ES-I3 (cell line): Measurements from ENCODE around the gene FAM222B.

Source experiments
- H3K36me3 ChIP-seq: 2 replicates; pipeline ENCODE4 v1.6.1; 2013; ENCODE audit warnings: mild to moderate bottlenecking, low read length, control low read depth, moderate library complexity; ENCODE audit not compliant: insufficient read depth
- H3K4me1 ChIP-seq: 2 replicates; pipeline ENCODE4 v1.6.1; 2013; ENCODE audit warnings: mild to moderate bottlenecking, control low read depth, low read length; ENCODE audit not compliant: insufficient read depth
- H3K9ac ChIP-seq: 2 replicates; pipeline ENCODE4 v1.6.1; 2013; ENCODE audit warnings: low read depth, mild to moderate bottlenecking, low read length, moderate library complexity
- H3K9me3 ChIP-seq: 2 replicates; pipeline ENCODE4 v1.6.1; 2013; ENCODE audit warnings: mild to moderate bottlenecking, low read length, moderate library complexity; ENCODE audit not compliant: control insufficient read depth, insufficient read depth

The FAM222B gene

DNA sequence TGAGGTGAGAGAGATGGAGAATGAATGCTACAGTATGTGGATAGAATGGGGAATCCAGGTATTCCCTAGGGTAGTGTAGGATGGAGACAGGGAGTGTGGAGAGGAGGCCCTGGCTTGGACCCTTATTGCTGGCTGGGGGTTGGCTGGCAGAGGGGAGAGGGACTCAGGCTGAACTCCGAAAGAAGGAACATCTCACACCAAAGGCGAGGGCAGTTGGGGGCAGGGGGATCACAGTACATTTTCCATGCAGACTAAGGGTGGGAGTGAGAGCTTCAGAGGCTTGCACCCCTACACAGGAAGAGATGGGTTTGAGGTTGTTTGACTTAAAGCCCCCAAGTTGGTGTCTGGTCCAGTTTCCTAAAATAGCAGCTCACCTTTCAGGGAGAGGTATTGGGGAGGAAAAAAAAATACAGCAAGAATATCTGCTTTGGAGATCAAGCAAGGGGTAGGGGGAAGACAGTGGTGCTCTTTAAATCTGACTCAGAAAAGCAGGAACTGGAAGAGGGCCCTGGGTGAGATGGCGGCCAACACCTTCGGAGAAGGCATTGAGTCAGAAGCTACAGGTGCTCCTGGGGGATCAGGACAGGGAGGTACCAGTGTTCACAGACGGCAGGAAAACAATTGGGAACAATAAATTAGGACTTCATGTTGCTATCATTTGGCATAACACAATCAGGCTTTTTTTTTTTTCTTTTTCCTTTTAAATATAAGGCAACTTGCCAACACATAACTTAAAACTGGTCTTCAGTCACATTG lies 86.4 kb downstream of the FAM222B start:
- H3K9me3 ChIP-seq = no peaks in the 10 kb centered on the region
- H3K9ac ChIP-seq = no peak overlapping the region
- H3K4me1 ChIP-seq = peaks cover 14% of the 10 kb centered on the region
- peaks cover 25% of the 10 kb centered on the region for H3K36me3 ChIP-seq

DNA sequence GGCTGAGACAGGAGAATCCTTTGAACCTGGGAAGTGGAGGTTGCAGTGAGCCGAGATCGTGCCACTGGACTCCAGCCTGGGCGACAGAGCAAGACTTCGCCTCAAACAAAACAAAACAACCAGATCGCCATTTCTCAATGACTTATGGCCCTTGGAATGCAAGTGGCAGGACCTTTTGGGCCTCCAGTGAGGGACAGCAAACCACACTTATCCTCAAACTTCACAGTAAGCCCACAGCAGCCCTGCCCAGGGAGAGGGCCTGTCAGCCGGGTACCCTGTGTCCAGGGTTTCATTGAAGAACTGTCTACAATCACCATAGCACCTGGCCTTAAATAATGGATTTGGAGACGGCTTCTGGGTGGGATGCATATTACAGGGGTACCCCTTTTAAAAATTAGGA lies 87.1 kb downstream of the FAM222B start:
- peaks cover 31% of the 10 kb centered on the region for H3K36me3 ChIP-seq
- H3K9me3 ChIP-seq = no peaks in the 10 kb centered on the region
- peaks cover 13% of the 10 kb centered on the region for H3K4me1 ChIP-seq
- no peak overlapping the region for H3K9ac ChIP-seq

DNA sequence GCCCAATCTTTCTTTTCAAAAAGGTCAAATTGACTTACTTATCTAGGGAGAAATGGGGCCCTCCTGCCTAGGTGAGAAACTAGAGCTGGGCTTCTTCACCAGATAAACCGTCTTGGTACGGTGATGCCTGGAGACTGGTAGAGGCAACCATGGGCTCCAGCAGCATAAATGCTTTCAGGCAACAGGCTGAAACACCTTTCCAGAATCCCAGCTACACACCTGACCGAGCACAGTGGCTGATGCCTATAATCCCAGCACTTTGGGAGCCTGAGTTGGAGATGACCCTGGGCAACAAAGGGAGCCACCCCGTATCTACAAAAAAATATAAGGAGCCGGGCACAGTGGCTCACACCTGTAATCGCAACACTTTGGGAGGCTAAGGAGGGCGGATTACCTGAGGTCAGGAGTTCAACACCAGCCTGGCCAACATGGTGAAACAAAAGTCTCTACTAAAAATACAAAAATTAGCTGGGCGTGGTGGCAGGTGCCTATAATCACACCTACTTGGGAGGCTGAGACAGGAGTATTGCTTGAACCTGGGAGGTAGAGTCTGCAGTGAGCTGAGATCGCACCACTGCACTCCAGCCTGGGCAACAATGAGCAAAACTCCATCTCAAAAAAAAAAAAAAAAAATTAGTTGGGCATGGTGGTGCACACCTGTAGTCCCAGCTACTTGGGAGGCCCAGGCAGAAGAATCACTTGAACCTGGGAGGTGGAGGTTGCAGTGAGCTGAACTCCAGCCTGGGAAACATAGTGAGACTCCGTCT lies 90.8 kb downstream of the FAM222B start:
- peaks cover 8% of the 10 kb centered on the region; the same call in 1 of the 2 replicates for H3K4me1 ChIP-seq
- no peak overlapping the region for H3K9ac ChIP-seq
- peaks cover 29% of the 10 kb centered on the region for H3K36me3 ChIP-seq
- no peaks in the 10 kb centered on the region for H3K9me3 ChIP-seq

DNA sequence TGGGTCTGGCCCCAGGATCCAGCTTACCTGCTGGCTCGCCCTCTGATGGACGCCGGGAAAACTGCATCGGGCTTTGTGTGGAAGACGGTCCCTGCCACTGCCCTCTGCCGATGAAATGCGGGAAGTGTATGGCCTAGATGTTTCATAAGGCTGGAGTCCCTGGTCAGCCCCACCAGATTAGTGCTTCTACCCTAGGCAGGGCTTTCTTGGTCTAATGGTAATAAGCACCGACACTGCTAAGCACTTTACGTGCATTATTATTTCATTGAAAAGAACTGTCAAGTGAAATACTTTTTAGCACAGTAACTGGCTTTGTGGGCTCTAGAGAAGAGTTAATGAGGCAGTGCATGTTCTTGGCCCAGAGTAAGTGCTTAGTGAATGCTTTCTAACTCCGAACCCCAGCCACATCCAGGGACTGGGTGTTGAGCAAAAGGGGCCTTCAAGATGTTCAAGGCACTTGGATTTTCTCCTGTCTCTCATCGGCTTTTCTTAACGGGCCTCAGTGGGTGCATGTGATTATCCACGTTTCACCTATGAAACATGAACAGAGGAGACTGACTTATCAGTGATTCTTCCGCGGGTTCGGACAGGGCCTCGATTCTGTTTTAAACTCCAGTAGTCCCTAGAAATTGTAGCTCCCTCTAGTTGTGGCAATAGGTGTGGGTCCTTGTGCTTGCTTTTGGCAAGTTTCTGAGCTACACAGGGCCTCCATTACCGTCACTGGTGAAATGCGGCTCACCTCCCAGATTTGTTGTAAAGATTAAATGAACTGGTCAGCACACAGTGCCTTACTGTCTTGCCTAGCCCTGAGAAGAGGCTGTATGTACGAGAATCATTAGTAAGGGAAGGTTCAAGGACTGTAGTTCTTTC lies 92.2 kb downstream of the FAM222B start:
- Histone ChIP-seq H3K36me3 (peaks cover 33% of the 10 kb centered on the region), H3K9ac (no peak overlapping the region), H3K4me1 (peaks cover 18% of the 10 kb centered on the region; the same call in 1 of the 2 replicates)

DNA sequence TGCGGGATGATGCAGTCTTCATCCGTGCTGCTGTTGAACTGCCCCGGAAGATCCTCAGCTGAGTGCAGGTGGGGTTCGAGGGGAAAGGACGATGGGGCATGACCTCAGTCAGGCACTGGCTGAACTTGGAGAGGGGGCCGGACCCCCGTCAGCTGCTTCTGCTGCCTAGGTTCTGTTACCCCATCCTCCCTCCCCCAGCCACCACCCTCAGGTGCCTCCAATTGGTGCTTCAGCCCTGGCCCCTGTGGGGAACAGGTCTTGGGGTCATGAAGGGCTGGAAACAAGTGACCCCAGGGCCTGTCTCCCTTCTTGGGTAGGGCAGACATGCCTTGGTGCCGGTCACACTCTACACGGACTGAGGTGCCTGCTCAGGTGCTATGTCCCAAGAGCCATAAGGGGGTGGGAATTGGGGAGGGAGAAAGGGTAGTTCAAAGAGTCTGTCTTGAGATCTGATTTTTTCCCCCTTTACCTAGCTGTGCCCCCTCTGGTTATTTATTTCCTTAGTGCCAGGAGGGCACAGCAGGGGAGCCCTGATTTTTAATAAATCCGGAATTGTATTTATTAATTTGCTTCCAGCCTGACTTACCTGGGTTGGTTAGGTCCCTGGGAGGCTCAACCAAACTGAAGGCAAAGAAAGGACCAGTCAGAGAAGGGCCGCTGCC lies 92.9 kb downstream of the FAM222B start:
- H3K9me3 ChIP-seq = no peaks in the 10 kb centered on the region
- H3K36me3 ChIP-seq = peaks cover 33% of the 10 kb centered on the region
- H3K9ac ChIP-seq = no peak overlapping the region
- peaks cover 18% of the 10 kb centered on the region; the same call in 1 of the 2 replicates for H3K4me1 ChIP-seq

More for the DNA sequence above, 92.2 kb downstream of the FAM222B start:
- no peaks in the 10 kb centered on the region for H3K9me3 ChIP-seq

DNA sequence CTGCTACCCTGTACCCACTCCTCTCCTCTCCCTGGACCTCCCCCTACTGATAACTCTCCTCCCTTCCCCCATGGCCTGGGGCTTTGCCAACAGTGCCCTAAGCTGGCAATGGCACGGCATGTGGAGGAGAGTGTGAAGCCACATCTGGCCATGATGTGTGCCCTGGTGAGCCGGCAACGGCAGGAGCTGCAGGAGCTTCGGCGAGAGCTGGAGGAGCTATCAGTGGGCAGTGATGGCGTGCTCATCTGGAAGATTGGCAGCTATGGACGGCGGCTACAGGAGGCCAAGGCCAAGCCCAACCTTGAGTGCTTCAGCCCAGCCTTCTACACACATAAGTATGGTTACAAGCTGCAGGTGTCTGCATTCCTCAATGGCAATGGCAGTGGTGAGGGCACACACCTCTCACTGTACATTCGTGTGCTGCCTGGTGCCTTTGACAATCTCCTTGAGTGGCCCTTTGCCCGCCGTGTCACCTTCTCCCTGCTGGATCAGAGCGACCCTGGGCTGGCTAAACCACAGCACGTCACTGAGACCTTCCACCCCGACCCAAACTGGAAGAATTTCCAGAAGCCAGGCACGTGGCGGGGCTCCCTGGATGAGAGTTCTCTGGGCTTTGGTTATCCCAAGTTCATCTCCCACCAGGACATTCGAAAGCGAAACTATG lies 93.6 kb downstream of the FAM222B start:
- Histone ChIP-seq H3K4me1 (peaks cover 18% of the 10 kb centered on the region; the same call in 1 of the 2 replicates), H3K9me3 (no peaks in the 10 kb centered on the region), H3K36me3 (peaks cover 33% of the 10 kb centered on the region), H3K9ac (no peak overlapping the region)

DNA sequence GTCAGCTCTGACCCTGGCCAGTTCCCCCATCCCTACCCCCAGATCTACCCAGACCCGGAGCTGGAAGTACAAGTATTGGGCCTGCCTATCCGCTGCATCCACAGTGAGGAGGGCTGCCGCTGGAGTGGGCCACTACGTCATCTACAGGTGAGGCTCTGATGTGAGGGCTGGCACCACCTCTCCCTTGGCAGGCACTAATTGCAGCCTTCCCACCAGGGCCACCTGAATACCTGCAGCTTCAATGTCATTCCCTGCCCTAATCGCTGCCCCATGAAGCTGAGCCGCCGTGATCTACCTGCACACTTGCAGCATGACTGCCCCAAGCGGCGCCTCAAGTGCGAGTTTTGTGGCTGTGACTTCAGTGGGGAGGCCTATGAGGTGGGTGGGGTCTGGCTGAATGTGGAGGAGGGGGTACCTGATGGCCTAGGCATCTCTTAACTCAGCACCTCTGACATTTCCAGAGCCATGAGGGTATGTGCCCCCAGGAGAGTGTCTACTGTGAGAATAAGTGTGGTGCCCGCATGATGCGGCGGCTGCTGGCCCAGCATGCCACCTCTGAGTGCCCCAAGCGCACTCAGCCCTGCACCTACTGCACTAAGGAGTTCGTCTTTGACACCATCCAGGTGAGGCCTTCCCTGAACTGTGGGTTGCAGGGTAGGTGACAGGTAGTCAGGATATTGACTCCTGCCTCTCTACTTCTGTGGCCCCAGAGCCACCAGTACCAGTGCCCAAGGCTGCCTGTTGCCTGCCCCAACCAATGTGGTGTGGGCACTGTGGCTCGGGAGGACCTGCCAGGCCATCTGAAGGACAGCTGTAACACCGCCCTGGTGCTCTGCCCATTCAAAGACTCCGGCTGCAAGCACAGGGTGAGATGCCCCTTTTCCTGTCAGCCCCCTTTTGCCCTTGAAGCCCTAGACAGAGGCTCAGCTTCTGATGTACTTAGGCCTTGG lies 94.5 kb downstream of the FAM222B start:
- H3K9me3 ChIP-seq = no peaks in the 10 kb centered on the region
- H3K4me1 ChIP-seq = peaks cover 18% of the 10 kb centered on the region; the same call in 1 of the 2 replicates
- peaks cover 33% of the 10 kb centered on the region for H3K36me3 ChIP-seq
- H3K9ac ChIP-seq = no peak overlapping the region

DNA sequence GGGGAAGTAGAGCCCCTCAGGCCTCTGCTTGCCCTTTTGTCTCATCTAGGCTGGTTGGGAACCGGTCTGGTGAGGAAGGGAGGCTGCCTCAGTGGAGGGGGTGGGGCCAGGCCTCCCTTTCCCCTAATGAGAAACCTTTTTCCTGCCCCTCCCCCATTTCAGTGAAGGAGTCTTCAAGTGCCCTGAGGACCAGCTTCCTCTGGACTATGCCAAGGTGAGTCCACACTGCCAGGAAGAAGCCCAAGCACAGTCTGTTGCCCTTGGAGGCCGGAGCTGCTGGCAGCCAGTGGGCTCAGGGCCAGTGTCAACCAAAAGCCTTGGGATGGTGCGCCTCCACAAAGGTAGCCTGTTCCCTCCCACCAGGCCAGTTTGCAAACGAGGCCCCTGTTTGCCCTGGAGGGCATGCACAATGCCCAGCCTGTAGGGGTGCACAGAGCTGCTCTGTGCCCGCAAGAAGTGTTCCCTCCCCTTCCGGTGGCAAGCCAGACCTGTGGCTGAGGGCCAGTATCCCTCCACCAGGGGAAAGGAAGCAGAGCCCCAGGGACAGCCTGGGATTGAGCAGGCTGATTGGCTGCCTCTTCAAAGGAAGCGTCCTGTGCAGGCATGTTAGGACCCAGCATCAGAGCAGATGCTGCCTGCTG lies 95.4 kb downstream of the FAM222B start:
- Histone ChIP-seq H3K36me3 (peaks cover 33% of the 10 kb centered on the region), H3K4me1 (peaks cover 21% of the 10 kb centered on the region; the same call in 1 of the 2 replicates), H3K9ac (no peak overlapping the region)

DNA sequence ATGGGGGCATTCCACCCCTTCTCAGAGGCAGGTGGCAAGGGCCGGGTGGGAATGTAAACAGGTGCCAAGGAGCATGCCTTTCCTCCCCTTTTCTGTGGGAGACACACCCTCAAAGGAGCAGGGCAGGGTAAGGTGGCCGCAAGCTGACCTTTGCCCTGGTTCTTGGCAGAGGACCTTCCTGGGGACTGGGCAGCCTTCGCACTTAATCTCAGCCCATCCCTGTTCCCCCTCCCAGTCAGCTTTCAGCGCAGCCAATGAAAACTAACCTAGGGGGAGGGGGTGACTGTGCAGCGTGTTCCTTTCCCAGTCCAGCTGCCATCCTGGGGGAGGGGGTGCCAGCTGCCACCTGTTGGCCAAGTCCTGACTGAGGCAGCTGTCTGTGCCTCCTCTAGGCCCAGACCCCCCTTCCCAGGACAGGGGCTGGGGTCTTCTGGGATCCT lies 96.0 kb downstream of the FAM222B start:
- H3K36me3 ChIP-seq = peaks cover 33% of the 10 kb centered on the region
- no peaks in the 10 kb centered on the region for H3K9me3 ChIP-seq
- H3K4me1 ChIP-seq = peaks cover 25% of the 10 kb centered on the region; the same call in 1 of the 2 replicates
- H3K9ac ChIP-seq = peak overlapping the region; percentile 4; the same call in 1 of the 2 replicates

More for the DNA sequence above, 95.4 kb downstream of the FAM222B start:
- no peaks in the 10 kb centered on the region for H3K9me3 ChIP-seq

DNA sequence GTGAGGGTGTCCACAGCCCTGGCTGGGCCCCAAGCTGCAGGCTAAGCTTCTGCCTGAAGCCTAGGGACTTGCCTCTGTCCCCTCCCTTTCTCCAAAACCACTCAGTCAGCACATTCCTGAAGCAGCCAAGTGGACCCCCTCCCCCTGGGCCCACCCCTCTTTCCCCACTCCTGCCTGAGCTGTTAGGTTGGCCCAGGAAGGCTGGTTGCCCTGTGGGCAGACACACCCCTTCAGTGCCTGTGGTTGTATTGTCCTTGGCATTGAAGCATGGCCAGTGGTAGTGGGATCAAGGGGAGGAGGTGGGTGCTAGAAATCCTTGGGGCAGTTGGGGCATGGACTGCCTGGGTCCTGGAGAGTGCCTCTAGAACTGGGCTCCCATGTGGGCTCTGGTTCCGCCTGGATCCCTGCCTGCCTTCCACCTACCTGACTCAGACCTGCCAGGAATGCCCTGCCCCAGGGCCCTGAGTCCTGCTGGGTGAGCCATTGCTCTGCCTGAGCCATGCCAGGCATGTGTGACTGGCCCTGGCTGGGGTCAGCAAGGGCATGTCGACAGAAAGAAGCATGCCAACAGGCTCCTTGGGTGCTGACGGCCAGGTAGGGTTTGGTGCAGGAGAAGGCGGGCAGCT lies 96.7 kb downstream of the FAM222B start:
- Histone ChIP-seq H3K4me1 (peaks cover 25% of the 10 kb centered on the region; the same call in 1 of the 2 replicates), H3K9me3 (no peaks in the 10 kb centered on the region), H3K36me3 (peaks cover 31% of the 10 kb centered on the region), H3K9ac (peak overlapping the region; percentile 96)

DNA sequence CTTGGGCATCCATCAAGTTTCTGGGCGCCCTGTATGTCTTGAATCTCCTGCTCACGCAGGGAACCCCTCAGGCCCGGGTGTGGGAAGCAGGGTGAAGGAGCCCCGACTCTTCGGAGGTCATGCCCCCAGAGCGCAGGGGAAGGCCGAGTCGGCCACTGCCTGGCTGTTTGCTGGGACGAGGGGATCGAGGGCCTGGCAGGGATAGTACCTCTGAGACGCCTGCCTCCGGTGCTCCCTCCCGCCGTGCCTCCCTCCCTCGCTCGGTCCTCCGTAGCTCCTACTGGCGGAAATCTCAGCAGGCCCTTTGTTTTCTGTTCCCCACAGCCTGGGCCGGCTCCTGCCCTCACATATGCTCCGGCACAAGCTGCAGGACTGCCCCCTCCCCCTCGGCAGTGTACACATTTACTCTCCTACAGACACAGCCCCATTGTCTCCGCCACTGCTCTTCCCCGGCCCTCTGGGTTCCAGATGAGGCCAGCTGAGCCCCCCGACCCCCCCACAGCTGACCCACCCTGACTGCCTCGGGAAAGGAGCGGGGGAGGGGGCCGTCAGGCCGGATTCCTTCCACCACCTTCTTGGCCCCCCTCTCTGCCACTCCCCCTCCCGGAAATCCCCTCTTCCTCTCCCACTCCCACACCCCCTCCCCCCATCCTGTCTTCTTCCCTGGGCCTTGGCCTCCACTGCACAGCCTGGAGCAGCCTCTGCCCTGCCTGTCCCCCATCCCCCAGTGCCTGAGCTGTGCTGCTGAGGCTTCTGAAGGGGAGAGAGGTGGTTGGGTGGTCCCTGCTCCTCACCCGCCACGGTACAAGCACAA lies 97.4 kb downstream of the FAM222B start:
- no peaks in the 10 kb centered on the region for H3K9me3 ChIP-seq
- peaks cover 24% of the 10 kb centered on the region for H3K36me3 ChIP-seq
- peak overlapping the region; percentile 96 for H3K9ac ChIP-seq
- H3K4me1 ChIP-seq = peaks cover 18% of the 10 kb centered on the region; the same call in 1 of the 2 replicates
